ENCODE measurements around the gene CTNNA1. TPM values are rescaled to one million over a fixed set of nuclear protein-coding genes. Genes with fewer than 3 reads are reported as not detected.
"Not testable (repeated sequence)": the region's sequence is repeated elsewhere in the genome, so short reads cannot be mapped to it uniquely, and the experiment has no call there.

The CTNNA1 gene
- polyA plus RNA-seq (2012; ENCODE audit: insufficient read depth, insufficient read length, low read depth), result 89.9 TPM

GRCh38 chr5:138752951-138753793 is at the start of gene CTNNA1:
TSS of gene CTNNA1 (plus strand) at chr5:138753425. CDS start at chr5:138781925, 28,500 bp downstream.
- no peaks in the 10 kb centered on the region for H3K36me3 ChIP-seq
- TF ChIP-seq CTCF (IDR thresholded peaks at IDR 0.05; ENCODE audit: low read depth, low read length), result no peak
- no peaks in the 10 kb centered on the region for H3K27me3 ChIP-seq
- no peaks in the 10 kb centered on the region for H3K4me1 ChIP-seq
- no peaks in the 10 kb centered on the region for H3K9me3 ChIP-seq
- peak within 1 kb of the TSS; percentile 91 for H3K4me3 ChIP-seq (ENCODE audit: low read depth, low read length)
- DNase-seq, result peak; percentile 75

GRCh38 chr5:138703777-138704176 is 49.4 kb upstream of the CTNNA1 start:
- H3K4me3 ChIP-seq (ENCODE audit: low read depth, low read length); H3K9me3 ChIP-seq; H3K36me3 ChIP-seq; H3K27me3 ChIP-seq; DNase-seq: not testable (repeated sequence)
- peaks cover 14% of the 10 kb centered on the region for H3K4me1 ChIP-seq

DNA sequence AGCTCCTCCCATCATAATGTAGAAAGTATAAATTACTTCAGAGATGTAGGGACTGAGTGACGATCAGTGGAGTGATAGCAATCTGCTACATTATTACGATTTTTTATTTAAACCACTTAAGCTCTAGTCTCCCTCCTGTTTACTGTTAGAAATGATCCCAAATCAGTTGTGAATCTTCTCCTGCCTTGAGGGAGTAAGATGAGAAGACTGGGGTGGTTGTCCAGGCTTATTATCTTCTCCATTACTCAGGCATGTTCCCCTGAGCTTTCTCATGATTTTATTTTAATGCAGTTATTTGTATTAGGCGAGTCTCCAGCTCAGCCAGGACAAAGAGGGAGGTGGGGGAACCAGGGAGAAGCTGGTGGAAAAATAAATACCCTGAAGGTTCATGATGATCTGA is 48.2 kb upstream of the CTNNA1 start:
- no peaks in the 10 kb centered on the region for H3K36me3 ChIP-seq
- no peaks in the 10 kb centered on the region for H3K27me3 ChIP-seq
- no peak for TF ChIP-seq CTCF (IDR thresholded peaks at IDR 0.05; ENCODE audit: low read depth, low read length)
- no peak overlapping the region for H3K4me3 ChIP-seq (ENCODE audit: low read depth, low read length)
- DNase-seq, result peak; percentile 56
- H3K9me3 ChIP-seq, result no peaks in the 10 kb centered on the region
- peaks cover 14% of the 10 kb centered on the region for H3K4me1 ChIP-seq

DNA sequence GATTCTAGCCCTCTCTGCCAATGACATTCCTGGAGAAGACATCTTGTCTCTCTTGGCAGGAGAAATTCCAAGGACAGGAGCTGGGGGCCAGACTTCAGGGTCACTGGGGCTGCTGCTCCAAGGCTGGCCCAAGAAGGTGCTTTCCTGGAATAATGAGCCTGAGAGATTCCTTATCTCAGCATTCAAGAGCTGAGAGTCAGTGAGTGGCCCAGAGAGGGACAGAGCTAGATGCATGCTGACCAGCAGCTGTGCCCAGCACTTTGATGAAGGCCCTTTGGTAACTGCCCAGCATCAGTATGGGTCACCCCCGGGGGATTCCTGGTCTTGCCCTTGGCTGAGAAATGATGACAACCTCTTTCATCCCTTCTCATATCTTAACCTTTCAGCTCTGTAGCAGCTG is 47.7 kb upstream of the CTNNA1 start:
- H3K27me3 ChIP-seq, result no peaks in the 10 kb centered on the region
- H3K36me3 ChIP-seq, result no peaks in the 10 kb centered on the region

DNA sequence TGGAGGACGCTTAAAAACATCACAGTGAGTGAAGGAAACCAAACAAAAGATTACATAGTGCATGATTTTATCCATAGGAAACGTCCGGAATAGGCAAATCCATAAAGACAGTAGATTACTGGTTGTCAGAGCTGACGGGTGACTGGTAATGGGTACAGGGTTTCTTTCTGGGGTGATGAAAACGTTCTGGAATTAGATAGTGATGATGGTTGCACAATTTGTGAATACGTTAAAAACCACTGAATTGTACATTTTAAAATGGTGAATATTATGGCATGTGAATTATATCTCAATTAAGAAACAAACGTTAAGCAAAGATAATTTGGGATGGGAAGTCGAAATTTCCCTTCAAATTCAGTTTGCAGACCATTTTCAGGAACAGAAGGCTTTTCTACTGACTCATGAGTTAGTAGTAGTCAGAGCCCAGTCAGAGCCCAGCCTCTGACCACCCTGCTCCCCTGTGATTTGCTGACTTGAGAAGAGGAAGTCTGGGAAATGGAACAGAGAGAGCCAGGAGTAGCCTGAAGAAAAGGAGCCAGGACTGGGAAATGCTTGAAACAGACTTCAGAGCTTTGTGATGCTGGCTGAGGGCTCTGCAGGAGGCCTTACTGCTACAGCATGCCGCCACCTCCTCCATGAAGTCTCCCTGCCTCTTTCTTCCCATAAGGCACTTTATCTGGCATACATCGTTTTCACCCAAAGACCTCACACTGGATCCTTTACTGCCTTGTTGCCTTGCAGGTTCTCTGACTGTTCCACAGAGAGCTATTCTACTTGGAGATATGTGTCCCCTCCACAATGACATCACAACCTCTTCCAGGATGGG is 46.4 kb upstream of the CTNNA1 start:
- no peaks in the 10 kb centered on the region for H3K36me3 ChIP-seq
- DNase-seq, result no peak

More for the DNA sequence above, 47.7 kb upstream of the CTNNA1 start:
- no peaks in the 10 kb centered on the region for H3K9me3 ChIP-seq
- H3K4me3 ChIP-seq (ENCODE audit: low read depth, low read length), result no peak overlapping the region
- H3K4me1 ChIP-seq, result peaks cover 14% of the 10 kb centered on the region
- DNase-seq, result no peak
- no peak for TF ChIP-seq CTCF (IDR thresholded peaks at IDR 0.05; ENCODE audit: low read depth, low read length)

More for the DNA sequence above, 46.4 kb upstream of the CTNNA1 start:
- H3K4me1 ChIP-seq, result peaks cover 14% of the 10 kb centered on the region
- no peak for TF ChIP-seq CTCF (IDR thresholded peaks at IDR 0.05; ENCODE audit: low read depth, low read length)
- no peak overlapping the region for H3K4me3 ChIP-seq (ENCODE audit: low read depth, low read length)
- H3K9me3 ChIP-seq, result no peaks in the 10 kb centered on the region
- H3K27me3 ChIP-seq, result no peaks in the 10 kb centered on the region

Data from BE2C (cell line).